Activated T-helper 1 cell treated with anti-CD3 and anti-CD28 coated beads, Interleukin-2, amount 50 U/mL, for 16 hours (primary cell): ENCODE results near the gene CHN1.

Experiments used
- DNase-seq, 2 donors: peaks; one replicate each; pipeline ENCODE4 v3.0.0-alpha.2; 2020; ENCODE audit warnings: low read depth in 1 of 2, low spot score in 1 of 2

CHN1 gene

DNA sequence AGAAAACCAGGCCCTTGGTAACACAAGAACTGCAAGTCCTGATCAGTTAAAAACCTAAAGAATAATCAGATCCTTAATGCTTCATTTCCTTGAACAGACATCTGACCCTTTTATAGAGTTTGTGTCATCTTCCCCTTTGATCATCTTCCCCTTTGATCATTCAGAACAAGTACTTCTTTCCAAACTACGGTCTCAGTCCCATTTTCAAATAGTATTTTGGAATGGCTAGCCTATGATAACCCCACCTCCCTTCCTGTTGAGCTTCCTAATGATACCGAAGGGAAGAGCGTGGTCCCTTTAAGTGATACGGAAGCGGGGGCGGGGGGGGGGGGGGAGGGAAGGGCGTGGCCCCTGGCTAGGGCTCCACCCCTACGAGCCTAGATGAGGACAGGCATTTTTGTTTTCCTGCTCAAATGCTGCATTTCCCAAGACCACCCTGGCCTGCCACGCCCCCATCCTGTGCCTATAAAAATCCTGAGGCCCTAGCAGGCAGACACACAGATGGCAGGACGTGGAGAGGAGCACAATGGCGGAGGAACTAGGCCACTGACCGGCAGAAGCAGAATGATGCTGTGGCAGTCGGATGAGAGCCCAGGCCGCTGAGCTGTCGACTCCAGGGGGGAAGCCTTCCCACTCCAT, 216.8 kb downstream of the CHN1 start:
- DNase-seq = no peak

DNA sequence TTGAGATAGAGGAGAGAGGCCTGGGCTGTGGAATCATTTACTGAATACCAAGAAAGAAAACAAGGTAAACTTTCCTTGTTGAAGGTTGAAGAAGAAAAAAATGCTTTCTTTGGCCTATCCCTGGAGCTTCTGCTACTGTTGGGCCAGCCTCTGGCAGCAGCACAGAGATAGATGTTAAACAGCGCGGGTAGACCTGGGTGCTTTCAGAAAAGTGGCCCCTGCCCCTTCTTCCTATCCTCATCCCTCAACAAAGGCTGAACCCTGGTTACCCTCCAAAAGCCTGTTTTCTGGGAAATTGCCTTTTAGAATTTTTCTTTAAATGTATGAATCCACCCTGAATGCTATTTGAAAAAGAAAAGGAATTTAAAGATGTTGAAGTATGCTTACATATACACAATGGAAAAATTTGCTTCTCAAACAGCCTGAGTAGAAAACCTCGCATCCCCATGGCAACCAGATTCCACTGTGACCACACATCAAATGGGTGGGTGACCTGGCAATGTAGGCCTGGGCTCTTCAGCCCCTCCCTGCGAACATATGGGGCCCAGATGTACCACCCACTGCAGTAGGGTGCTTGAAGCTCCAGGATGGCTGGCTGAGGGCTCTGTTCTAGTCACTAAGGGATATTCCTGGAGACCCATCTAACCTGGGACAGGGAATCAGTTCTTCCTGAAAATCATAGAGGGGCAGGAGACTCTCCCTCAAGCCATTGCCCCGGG, 217.5 kb downstream of the CHN1 start:
- no peak for DNase-seq

DNA sequence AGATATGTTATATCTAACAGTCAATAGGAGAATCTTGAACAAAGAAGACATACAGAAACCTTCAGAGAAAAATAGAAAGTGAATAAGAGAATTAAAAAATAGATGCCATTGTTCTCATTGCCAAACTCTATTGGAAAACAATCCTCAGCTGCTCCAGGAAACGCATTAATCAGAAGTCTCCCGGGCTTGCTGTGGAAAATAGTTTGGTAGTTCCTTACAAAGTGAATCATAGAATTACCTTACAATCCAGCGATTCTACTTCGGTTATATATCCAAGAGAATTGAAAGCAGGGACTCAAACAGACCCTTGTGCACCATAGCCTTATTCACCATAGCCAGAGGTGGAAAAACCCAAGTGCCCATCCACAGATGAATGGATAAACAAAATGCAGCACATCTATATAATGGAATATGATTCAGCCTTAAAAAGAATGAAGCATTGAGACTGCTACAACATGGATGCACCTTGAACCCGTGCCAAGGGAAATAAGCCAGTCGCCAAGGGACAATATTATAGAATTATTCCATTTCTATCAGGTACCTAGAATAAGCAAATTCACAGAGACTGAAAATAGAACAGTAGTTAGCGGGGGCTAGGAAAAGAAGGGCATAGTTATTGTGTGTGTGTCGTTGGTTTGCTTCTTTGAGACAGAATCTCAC, 219.0 kb downstream of the CHN1 start:
- no peak for DNase-seq

DNA sequence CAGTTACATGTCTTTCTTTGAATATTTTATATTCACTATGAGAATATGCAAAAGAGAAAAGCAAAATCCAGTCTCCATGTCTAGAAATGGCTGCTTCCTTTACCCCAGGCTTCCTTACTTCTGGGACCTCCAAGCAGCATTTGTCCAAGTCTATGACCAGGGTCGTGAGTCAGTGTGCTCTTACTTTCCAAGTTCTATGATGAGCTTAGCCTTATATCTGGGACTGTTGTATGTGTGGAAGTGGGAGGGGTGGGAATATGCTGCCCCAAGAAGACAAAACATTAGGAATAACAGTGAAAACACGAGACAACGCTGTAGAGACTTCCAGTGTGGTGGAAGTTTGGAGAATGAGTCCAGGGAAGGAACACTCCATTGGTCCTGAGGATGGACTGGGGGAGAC, 219.7 kb downstream of the CHN1 start:
- DNase-seq = no peak

DNA sequence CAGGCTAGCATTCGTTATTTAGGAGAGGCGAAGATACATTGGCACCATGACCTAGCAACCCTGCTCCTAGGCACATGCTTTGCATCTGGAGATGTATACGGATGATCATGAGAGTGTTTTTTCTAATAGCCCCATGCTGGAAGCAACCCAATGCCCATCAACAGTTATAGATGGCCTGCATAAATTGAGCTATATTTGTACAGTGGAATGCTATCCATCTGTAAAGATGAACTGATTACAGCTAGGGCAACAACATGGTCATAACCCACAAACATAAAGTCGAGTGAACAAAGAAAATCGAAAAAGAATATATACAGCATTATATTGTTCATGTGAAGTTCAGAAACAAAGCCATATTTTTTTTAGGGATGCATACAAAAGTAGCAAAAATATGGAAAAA, 220.3 kb downstream of the CHN1 start:
- DNase-seq = no peak

DNA sequence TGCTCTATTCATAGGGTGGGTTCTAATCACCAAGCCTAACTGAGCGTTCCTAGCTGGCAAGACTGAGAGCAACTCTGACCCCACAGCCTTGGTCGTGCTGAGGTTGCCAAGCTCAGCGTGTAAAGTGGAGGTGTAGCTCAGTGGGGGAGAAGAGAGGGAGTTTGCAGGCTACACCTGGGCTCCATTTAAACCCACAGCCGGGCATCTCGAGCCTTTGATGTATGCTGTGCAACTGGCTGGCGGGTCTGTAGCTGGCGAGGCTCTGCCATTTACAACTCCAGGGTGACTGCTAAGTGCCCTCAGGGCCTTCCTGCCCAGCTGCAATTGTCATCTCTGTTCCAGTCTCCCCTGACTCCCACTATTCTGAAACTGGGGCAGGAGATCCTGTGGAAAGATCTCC, 220.9 kb downstream of the CHN1 start:
- DNase-seq = no peak

DNA sequence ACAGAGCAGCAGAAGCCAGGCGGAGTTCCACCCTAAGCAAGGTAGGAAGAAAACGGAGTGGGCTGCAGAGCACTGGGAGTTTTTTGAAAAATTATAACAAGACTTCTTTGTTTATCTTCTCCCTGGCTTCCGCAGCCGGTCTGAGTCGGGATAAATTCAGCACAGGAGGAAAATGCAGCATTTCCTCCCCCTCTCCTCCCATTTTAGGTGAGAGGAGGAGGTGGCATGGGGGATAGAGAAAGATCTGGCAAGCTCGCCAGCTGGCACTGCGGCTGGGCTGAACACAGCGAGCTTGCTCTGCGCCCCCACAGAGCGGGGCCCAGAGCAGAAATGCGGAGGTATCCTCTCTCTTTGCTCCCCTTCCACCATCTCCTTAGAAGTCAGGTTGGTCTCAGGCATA, 223.2 kb downstream of the CHN1 start:
- DNase-seq = no peak

DNA sequence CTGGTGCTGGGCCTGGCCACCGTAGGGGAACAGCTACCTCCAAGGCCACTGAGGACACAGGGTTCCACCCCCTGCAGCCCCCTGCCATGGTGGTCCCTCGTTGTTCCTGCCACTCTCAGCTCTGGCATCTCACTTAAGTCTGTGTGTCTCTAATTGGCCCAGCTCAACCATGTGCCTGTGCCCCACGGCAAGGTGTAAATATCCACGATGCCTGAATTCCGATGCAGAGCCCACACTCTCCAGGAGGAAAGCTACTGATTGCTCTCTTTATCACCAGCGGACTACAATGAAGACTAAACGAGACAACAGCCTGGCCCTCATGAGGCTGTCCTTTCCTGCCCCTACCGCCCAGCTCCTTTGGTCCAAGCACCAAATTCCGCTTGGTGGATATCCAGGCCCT, 223.9 kb downstream of the CHN1 start:
- no peak for DNase-seq

DNA sequence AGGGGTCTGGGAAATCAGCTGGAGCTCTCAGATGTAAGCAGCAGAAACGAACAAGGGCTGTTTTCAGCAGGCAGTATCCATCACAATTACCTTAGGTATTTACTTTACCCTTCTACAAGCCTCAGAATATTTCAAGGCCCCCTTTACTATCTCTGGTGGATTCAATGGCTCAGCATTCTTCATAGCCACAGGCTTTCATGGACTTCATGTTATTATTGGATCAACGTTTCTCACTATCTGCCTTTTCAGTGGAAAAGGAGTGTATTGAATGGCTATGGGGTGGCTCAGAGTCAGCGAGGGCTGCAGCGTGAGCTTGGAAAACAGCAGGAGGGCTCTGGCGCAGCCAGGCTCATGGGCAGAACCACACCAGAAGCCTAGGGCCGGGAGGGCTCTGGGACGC, 224.3 kb downstream of the CHN1 start:
- no peak for DNase-seq

DNA sequence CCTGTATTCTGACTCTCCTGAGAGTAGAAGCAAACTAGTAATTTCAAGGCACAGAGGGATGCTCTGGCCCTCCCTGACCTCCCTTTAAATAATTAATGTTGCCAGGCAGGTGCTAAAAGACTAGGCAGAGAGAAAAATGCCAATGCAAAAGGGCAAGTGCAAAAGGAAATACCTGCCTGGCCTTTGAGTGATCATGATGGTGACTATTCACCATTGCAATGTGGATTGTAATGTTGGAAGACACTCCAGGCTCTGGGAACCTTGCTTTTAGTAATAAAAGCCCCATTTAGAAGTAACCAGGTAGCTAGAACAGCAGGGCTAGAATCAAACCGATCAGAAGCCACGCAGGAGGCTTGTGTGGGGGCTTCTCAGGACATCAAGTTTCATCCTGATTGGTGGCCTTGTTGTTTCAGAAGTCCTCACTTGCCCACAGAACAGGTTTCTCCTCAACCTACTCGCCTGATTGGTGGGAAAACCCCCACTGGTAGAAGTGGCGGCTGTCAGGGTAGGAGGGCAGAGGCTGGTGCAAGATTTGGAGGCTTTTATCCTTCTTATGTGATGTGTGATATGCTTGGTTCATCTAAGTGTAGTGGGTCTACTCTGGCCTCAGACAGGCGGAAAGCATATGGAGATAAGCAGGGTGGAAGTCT, 224.9 kb downstream of the CHN1 start:
- no peak for DNase-seq

DNA sequence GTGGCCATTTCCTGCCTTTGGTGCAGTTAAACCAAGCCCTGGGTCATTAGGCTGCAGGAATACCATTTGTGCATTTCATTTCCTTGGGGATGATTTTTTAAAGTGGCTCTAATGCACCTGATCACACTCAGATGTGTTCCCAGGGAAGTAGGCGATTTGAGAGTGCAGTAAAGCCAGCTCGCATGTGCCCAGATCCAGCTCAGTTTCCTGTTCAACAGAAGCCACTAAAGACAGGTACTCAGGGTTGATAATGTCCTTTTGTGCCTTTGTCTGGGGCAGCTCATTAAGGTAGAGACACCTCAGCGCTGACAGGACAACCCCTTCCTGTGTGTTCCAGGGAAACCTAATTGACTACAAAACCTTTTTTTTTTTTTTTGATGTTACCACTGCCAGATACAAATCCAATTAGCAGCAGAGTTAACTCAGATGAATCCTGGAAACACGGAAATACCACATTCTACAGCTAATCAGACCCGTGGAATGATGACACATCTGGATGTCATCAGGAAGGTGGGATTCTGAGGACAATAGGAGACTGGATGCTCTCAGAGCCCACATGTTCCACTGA, 225.7 kb downstream of the CHN1 start:
- no peak for DNase-seq

DNA sequence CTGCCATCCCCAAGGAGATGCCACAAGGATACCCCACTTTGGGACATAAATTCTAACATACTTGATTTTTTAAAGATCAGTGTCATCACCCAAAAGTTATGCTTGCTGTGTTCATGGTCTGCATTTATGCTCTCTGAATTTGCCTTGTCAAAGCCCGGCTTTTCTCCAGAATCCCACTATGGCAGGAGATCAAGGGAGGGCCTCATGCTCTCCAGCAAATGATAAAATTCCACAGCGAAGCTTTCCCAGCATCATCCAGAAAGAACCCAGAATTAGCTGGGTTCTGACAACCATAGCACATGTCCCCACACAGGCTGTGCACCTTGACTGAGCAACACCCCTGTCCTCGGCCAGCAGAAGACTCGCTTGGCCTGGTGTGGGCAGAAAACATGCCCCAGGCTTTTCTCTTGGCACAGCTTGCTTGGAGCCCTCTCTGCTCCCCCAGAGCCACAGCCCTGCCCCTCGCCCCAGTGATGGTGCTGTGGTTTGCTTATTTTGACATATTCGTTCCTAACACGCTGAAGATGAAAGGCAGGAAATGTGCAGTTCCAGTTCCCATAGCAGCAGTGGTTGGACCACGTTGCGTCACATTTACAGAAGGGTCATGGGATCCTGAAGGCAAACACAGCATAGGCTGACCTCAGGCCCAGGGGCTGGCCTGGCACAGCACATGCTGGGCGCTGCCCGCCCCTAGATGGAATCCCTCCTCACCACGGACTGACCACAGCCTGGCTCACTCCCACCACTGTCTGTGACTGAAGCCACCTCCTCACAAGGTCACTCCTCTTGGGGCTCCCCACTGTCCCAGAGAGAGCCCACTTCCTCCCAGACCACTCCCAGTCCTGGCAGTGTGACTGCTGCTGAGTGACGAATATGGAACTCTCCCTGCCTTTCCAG, 226.8 kb downstream of the CHN1 start:
- DNase-seq = peak; percentile 41 to 51

DNA sequence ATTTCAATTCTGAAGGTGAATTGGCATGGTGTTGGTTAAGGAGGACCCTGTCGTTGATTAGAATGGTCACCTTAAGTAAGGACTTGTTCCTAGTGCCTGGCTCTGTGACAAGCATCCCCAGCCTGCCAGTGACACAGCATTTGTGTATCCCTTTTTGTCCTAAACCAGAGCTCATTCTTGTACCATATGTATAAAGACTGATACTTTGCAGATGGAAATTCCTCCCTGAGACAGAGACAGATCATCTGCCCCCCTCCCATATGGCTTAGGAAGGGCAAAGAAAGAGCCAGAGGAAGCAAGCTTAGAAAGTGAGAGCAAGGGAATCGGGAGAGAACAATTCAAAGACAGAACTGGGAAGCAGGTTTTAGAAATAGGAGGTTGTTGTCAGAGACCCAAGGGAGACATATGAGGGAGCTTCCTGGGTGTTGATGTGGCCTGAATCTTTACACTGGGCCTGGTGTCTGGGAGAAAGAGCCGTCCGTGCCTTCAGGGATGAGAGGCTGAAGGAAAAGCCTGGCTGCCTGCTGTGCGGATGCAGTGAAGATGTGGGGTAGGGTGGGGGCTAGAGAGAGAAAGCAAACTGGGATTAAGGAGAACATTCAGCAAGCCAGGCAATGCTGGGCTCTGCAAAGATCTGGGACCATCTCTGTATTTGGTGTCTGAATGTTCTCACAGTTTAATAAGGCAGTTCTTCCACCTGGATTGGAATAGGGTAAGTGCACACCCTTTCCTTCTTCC, 227.7 kb downstream of the CHN1 start:
- DNase-seq = no peak

DNA sequence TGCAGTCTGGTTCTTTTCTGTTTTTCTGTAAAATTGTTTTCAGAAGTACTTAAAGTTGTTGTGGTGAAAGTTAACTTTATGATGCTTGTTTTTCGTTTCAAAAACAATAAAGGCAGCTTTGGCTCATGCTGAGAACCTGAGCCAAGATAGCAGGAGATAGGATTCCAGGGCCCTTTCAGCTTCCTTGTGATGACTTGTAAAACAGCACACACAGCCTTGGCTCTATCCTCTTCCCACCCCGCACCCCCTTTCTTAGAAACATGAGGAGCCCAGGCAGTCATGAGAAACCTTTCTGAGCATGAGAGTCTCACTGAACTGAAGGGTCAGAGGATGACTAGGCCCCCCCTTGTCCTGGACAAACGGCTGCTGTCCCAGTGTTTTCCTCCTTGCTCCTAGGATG, 228.5 kb downstream of the CHN1 start:
- DNase-seq = no peak

DNA sequence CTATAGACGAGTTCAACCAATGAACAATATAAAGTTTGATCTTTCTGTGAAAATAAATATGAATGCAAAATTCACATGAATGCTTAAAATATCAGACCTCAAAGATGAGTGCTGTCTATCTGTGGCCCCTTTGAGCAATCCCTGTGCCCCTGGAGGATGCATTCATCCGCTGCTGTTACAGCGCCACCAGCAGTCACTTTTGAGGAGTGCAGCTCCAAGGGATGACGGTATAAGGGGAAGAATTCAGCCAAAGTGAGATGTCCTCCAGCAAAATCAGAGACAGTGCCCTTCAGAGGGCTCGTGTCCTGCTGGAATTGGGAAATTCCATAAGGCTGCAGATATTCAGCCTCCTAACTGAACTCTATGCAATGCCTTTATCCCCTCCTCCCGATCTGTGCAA, 229.0 kb downstream of the CHN1 start:
- no peak for DNase-seq

DNA sequence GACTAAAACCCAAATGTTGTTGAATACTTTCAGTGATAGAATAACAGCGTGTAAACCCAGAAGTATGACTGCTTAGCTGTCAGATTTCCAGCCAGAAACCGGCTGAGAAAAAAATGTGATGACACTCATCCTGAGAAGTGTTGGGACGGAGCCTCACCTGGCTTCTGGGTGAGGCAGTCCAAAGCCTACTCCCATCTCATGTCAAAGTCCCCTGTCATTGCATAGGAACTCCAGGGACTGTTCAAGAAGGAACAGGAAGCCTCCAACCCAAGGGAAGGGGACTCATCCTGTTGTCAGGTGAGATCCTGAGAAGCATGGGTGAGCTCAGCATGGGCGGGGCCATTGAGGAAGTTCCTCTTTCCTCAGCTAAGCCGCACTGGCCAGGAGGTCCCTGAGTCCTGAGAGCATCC, 229.6 kb downstream of the CHN1 start:
- DNase-seq = no peak

DNA sequence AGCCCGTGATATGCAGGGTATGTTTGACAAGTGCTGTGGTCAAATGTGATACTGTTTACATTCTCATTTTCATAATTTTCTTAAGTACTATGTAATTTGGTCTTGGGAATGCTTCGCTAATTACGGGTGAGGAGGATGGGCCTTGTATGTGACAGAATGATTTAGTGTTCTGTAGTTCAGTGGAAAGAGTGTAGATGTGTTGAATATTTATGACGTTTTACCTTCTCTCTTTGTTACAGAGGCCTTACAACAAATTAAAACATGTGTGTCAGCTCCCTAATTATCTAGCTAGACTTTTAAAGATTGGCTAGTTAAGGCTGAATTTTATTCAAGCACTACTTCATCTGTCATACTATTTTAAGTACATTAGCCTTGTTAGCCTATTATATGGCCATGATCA, 230.3 kb downstream of the CHN1 start:
- DNase-seq = no peak

DNA sequence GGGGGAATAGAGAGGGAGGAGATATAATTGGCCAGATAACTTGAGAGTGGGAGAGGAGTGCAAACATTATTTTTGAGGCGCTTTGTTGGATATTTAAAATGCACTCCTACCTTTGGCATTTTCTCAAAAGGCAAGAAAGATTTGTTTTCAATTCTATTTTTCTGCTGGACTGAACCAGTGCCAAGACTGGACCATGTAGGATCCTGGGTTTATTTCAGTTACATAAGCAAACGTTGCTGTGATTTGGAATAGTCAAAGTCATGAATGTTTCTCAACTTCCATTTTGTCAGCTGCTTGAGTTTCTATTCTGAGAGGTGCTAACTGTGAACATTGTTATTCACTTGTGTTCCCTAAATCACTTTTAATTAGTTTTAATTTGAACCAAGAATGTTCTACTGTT, 232.0 kb downstream of the CHN1 start:
- DNase-seq = no peak

DNA sequence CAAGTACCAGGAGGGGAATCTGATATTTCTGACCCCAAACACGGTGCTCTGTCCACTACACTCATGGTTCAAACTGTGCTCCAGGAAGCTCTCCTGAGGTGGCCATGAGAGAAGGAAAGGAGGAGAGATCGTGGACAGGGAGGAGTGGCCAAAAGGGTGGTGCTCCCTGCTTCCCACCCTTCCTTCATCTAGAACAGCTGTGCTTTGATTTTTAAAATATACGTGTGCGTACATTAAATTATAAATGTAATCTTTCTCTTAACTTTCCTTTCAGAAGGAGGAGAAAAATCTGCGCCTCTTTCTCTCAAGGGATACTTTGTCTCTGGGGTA, 232.7 kb downstream of the CHN1 start:
- no peak for DNase-seq
